Kidney epithelial cell (primary cell): ENCODE data around the gene AMTN. TPM values are rescaled to one million over a fixed set of nuclear protein-coding genes. Genes with fewer than 3 reads are reported as not detected.

Experiments used
- DNase-seq: peaks from one replicate; pipeline ENCODE4 v3.0.0-alpha.2; 2010; ENCODE audit warnings: low read depth
- H3K27me3 ChIP-seq: 2 replicates; pipeline ENCODE4 v1.6.0; 2011; ENCODE audit warnings: low read length; ENCODE audit not compliant: control insufficient read depth, insufficient read depth
- H3K36me3 ChIP-seq: 2 replicates; pipeline ENCODE4 v1.5.1; 2011; ENCODE audit warnings: low read length; ENCODE audit not compliant: control insufficient read depth, insufficient read depth
- H3K4me3 ChIP-seq: 2 replicates; pipeline ENCODE4 v1.5.1; 2011; ENCODE audit warnings: low read depth, mild to moderate bottlenecking, control low read depth, low read length
- total RNA-seq: library from RNA; depleted of rRNA; stranded (reverse); fragments of >200 nt; gene quantifications from 2 replicates; pipeline ENCODE4 v1.2.3, GENCODE V29; 2015
- TF ChIP-seq, protein P1 (sequence below): IDR thresholded peaks from 2 replicates; pipeline ENCODE4 v1.5.1; 2011; ENCODE audit warnings: mild to moderate bottlenecking, moderate library complexity, low read length, control low read depth, inconsistent platforms; ENCODE audit not compliant: insufficient read depth, poor library complexity, severe bottlenecking

The AMTN gene
- total RNA-seq, 1 donor from 2014 or later, result not detected

GRCh38 chr4:70538869-70539268 is 20.5 kb downstream of the AMTN start:
- Histone ChIP-seq H3K36me3 (no peaks in the 10 kb centered on the region), H3K4me3 (no peak overlapping the region), H3K27me3 (no peaks in the 10 kb centered on the region)
- TF ChIP-seq, protein P1, sequence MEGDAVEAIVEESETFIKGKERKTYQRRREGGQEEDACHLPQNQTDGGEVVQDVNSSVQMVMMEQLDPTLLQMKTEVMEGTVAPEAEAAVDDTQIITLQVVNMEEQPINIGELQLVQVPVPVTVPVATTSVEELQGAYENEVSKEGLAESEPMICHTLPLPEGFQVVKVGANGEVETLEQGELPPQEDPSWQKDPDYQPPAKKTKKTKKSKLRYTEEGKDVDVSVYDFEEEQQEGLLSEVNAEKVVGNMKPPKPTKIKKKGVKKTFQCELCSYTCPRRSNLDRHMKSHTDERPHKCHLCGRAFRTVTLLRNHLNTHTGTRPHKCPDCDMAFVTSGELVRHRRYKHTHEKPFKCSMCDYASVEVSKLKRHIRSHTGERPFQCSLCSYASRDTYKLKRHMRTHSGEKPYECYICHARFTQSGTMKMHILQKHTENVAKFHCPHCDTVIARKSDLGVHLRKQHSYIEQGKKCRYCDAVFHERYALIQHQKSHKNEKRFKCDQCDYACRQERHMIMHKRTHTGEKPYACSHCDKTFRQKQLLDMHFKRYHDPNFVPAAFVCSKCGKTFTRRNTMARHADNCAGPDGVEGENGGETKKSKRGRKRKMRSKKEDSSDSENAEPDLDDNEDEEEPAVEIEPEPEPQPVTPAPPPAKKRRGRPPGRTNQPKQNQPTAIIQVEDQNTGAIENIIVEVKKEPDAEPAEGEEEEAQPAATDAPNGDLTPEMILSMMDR, result no peak
- DNase-seq, result no peak

- Histone ChIP-seq H3K4me3 (no peak overlapping the region), H3K36me3 (no peaks in the 10 kb centered on the region), H3K27me3 (no peaks in the 10 kb centered on the region)
- no peak for DNase-seq
- TF ChIP-seq, protein P1, result peak; percentile 73
These were observed 26.0 kb downstream of the AMTN start for GRCh38 chr4:70544279-70544868.

GRCh38 chr4:70556856-70557255 is 38.5 kb downstream of the AMTN start:
- TF ChIP-seq, protein P1, result no peak
- DNase-seq, result no peak
- no peaks in the 10 kb centered on the region for H3K36me3 ChIP-seq
- no peak overlapping the region for H3K4me3 ChIP-seq
- H3K27me3 ChIP-seq, result no peaks in the 10 kb centered on the region

DNA sequence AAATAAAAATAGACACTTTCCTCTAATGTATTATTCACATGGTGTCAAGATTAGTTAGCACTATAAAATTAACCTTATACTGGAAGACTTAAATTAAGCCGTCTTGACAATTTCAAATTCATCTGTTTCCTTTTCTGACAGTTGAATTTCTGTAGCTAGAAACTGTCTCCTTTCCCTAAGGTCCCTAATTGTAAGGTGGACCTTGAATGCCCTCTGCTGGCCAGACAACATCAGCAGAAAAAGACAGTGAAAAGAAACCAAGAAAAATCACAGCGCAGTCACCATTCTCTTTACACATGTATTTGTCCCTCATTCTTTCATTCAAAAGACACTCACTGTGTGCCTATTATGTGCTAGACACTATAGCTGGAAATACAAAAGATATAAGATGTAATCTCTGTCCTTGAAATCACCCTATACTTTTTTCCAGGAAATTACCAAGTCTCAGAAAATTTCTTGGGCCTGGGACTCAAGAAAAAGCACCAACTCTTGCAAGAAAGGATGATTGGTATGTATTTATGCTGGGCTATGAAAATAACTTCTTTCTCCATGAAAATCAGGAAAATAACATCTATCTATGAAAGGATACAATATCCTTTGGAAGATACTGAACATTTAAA is 41.0 kb downstream of the AMTN start:
- peak; percentile 5 for DNase-seq
- no peaks in the 10 kb centered on the region for H3K27me3 ChIP-seq
- TF ChIP-seq, protein P1, result peak; percentile 83
- no peak overlapping the region for H3K4me3 ChIP-seq
- H3K36me3 ChIP-seq, result no peaks in the 10 kb centered on the region

DNA sequence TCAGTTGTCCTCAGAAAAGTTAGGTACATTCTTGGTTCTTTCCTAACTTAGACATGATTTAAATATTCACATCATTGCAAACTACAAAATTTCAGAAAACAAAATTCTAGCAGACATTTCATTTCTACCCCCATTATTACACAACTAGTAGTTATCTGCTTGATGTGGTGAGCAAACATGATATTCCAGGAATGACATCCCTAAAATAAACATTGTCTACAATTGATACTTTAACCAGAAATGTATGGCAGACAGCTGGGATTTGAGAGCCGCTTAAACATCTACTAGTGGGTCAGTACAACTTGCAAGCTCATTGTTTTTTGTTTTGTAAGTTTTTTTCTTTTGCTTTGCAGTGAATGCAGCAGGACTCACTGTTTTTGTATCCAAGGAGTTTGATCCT is 41.6 kb downstream of the AMTN start:
- Histone ChIP-seq H3K27me3 (no peaks in the 10 kb centered on the region), H3K4me3 (no peak overlapping the region), H3K36me3 (no peaks in the 10 kb centered on the region)
- DNase-seq, result no peak
- TF ChIP-seq, protein P1, result no peak

GRCh38 chr4:70564033-70564432 is 45.7 kb downstream of the AMTN start:
- no peaks in the 10 kb centered on the region for H3K27me3 ChIP-seq
- no peak overlapping the region for H3K4me3 ChIP-seq
- TF ChIP-seq, protein P1, result no peak
- no peak for DNase-seq
- no peaks in the 10 kb centered on the region for H3K36me3 ChIP-seq
